Adrenal gland (tissue), 12 donors: ENCODE measurements around the gene SSC5D. TPM values are rescaled to one million over a fixed set of nuclear protein-coding genes. Genes with fewer than 3 reads are reported as not detected.

Experiments
- DNase-seq, 7 donors: peaks; one replicate each; pipeline ENCODE4 v3.0.0-alpha.2; 2019 to 2020
- H3K27ac ChIP-seq, 5 donors: fragments of 200-600 bp; sonication (generic) in 4 of 5; 1 replicate in 3 of 5; 2 replicates in 2 of 5; pipeline versions ENCODE4 v1.5.1 to v1.8.0; 2016 to 2020; ENCODE audit warnings: mild to moderate bottlenecking in 1 of 5
- H3K27me3 ChIP-seq: fragments of 200-600 bp; 2 replicates; pipeline ENCODE4 v1.8.0; 2021
- H3K36me3 ChIP-seq, 2 donors: fragments of 200-600 bp; replicated peaks in 1 of 2; 1 replicate in 1 of 2; 2 replicates in 1 of 2; pipeline versions ENCODE4 v1.5.1 to v1.8.0; 2018 to 2022
- H3K4me1 ChIP-seq, 2 donors: fragments of 200-600 bp; replicated peaks in 1 of 2; 1 replicate in 1 of 2; 2 replicates in 1 of 2; pipeline versions ENCODE4 v1.5.1 to v1.8.0; 2018 to 2021
- H3K4me3 ChIP-seq, 4 donors: fragments of 200-600 bp; sonication (generic) in 3 of 4; one replicate each; pipeline ENCODE4 v1.5.1; 2016 to 2018
- H3K9me3 ChIP-seq, 3 donors: fragments of 200-600 bp; sonication (generic) in 1 of 3; replicated peaks in 1 of 3; 1 replicate in 2 of 3; 2 replicates in 1 of 3; pipeline versions ENCODE4 v1.5.1 to v1.8.0; 2016 to 2021
- POLR2A ChIP-seq, 2 donors: fragments of 450-650 bp; IDR thresholded peaks; one replicate each; pipeline ENCODE4 v1.6.1; 2017; ENCODE audit warnings: antibody characterized with exemption in 2 of 2, mild to moderate bottlenecking in 2 of 2, moderate library complexity in 1 of 2
- WGBS, 4 donors: extraction: QIAGEN DNeasy Blood & Tissue Kit in 2 of 4; methylation state at CpG; one replicate each; pipeline versions ENCODE4 v1.1.5 to v1.1.7; 2013 to 2017; 5-methylcytosine and 5-hydroxymethylcytosine counted together
- intact Hi-C, 2 donors: fragments of 100-400 bp; cut with DNase I; formaldehyde crosslinking; loops; one replicate each; pipeline versions ENCODE4 v1.14.1 to v1.15.0; 2022 to 2023
- polyA plus RNA-seq, 3 donors: library from polyadenylated mRNA; stranded (reverse); fragments of 200-250 nt in 2 of 3; fragments of 350-450 nt in 1 of 3; fragmentation: Illumina TruSeq in 1 of 3; extraction: RNeasy Lipid Tissue Mini Kit (QIAGEN cat#74804) in 1 of 3; gene quantifications; one replicate each; pipeline ENCODE4 v1.2.3, GENCODE V29; 2013 to 2014
- total RNA-seq, 9 donors: library from RNA; depleted of rRNA in 4 of 9; stranded (reverse); fragments of >200 nt in 4 of 9; fragments of 120-200 nt in 1 of 9; fragmentation: NEBNext Ultra II Directional in 1 of 9; extraction: Animal tissue kit (Norgen Biotek cat#: 25700) in 1 of 9; gene quantifications; one replicate each; pipeline versions ENCODE4 v1.1.0 to v1.2.4, GENCODE V29; 2013 to 2023
- TF ChIP-seq, protein P1 (sequence below), 6 experiments: fragments of 450-650 bp in 4 of 6; fragments of 200-600 bp in 2 of 6; sonication (generic) in 1 of 6; IDR thresholded peaks; 1 replicate in 5 of 6; 2 replicates in 1 of 6; pipeline versions ENCODE4 v1.5.1 to v1.8.0; 2016 to 2021; ENCODE audit warnings: antibody characterized with exemption in 6 of 6, mild to moderate bottlenecking in 2 of 6, moderate library complexity in 1 of 6
- donor health status: healthy with polysubstance abuse.
- donor health status: Bipolar disorder and iron deficiency.
- donor health status: DM: yes; HTN: yes; CAD: no.
- donor health status: DM: no; HTN: no; CAD: no.
- donor health status: DM: no; HTN: no; CAD: no.
- donor health status: DM: yes; HTN: yes; CAD: no.

The SSC5D gene
- total and polyA plus RNA-seq, 12 donors = 0.33 to 10.0 (median 4.4) TPM

DNA sequence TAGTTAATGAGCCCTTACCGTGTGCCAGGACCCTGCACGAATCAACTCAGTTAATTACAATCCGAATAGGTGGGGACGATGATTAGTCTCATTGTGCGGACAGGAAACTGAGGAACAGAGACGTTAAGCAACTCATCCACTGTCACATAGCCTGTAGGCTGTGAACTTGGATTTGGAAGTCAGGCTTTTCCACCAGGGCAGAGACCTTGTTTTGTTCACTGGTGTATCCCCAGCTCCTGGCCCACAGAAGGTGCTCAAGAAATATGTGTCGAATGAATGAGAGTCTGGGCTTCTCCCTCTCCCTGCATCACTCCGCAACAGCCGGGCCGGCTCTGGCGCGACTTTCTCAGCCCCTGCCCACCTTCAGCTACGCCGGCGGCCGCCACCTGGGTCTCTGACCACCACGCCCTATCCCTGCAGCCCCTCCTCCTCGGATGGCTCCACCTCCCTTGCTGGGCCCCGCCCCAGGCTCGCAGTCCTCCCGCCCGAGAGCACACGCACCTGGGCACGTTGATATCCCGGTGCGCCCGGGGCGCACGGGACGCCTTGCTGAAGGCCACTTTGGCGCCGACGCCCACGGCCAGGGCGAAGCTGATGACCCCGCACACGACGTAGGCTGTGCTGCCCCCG lies 46.4 kb upstream of the SSC5D start:
- Histone ChIP-seq H3K27me3 (peaks cover 55% of the 10 kb centered on the region), H3K4me3 (no peak overlapping the region), H3K27ac (no peak overlapping the region), H3K4me1 (no peaks in the 10 kb centered on the region), H3K9me3 (no peaks in the 10 kb centered on the region), H3K36me3 (no peaks in the 10 kb centered on the region)
- no peak for DNase-seq
- intact Hi-C loops = no loop called here
- WGBS, 4 donors = 3 to 6% (median 5%) methylated on average over 7 to 39 of the region's 39 CpGs
- TF ChIP-seq, protein P1, sequence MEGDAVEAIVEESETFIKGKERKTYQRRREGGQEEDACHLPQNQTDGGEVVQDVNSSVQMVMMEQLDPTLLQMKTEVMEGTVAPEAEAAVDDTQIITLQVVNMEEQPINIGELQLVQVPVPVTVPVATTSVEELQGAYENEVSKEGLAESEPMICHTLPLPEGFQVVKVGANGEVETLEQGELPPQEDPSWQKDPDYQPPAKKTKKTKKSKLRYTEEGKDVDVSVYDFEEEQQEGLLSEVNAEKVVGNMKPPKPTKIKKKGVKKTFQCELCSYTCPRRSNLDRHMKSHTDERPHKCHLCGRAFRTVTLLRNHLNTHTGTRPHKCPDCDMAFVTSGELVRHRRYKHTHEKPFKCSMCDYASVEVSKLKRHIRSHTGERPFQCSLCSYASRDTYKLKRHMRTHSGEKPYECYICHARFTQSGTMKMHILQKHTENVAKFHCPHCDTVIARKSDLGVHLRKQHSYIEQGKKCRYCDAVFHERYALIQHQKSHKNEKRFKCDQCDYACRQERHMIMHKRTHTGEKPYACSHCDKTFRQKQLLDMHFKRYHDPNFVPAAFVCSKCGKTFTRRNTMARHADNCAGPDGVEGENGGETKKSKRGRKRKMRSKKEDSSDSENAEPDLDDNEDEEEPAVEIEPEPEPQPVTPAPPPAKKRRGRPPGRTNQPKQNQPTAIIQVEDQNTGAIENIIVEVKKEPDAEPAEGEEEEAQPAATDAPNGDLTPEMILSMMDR (IDR thresholded peaks at IDR 0.05) = no peak
- TF ChIP-seq POLR2A (IDR thresholded peaks at IDR 0.05) = no peak

DNA sequence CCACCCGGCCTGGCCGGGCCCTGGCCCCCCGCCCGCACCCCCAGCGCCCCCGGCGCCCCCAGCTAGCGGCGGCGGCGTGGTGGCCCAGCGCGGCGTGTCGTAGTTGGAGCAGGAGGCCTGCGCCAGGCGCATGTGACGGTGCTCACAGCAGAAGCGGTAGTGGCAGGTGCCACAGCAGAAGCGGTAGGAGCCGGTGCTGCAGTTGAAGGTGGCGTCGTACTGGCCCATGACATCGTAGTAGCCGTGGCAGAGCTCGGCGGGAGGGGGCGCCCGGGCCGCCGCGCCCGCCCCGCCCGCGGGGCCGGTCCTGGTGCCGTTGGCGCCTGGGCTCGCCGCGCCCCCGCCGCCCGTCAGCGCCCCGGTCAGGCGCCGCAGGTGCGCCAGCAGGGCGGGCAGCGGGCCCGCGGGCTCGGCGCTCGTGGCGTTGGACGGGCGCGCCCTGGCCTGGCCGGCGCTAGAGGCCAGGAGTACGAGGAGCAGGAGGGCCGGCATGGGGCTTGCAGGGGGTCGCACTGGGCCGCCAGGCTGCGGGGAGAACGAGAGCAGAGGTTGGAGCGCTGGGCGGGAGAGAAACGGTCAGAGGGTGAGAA lies 45.8 kb upstream of the SSC5D start:
- Histone ChIP-seq H3K27me3 (peaks cover 55% of the 10 kb centered on the region), H3K36me3 (no peaks in the 10 kb centered on the region), H3K9me3 (no peaks in the 10 kb centered on the region), H3K4me1 (no peaks in the 10 kb centered on the region), H3K27ac (no peak overlapping the region), H3K4me3 (no peak overlapping the region)
- TF ChIP-seq POLR2A (IDR thresholded peaks at IDR 0.05) = no peak
- TF ChIP-seq, protein P1 (IDR thresholded peaks at IDR 0.05) = no peak
- 0 to 3% (median 2%) methylated on average over 13 to 61 of the region's 72 CpGs for WGBS, 4 donors
- intact Hi-C loops = no loop called here
- no peak for DNase-seq

- H3K27me3 ChIP-seq = peaks cover 55% of the 10 kb centered on the region
- H3K4me1 ChIP-seq = no peaks in the 10 kb centered on the region
Measured at GRCh38 chr19:55443045-55443823, 45.0 kb upstream of the SSC5D start, which contains the start of gene SHISA7. TSS of gene SHISA7 (minus strand) at chr19:55443300. CDS start at chr19:55442863, 437 bp downstream.

More at GRCh38 chr19:55443045-55443823, 45.0 kb upstream of the SSC5D start, which contains the start of gene SHISA7:
- Histone ChIP-seq H3K4me3 (no peak within 1 kb of the TSS), H3K36me3 (no peaks in the 10 kb centered on the region), H3K27ac (no peak within 1 kb of the TSS), H3K9me3 (no peaks in the 10 kb centered on the region)
- no peak for TF ChIP-seq POLR2A (IDR thresholded peaks at IDR 0.05)
- TF ChIP-seq, protein P1 (IDR thresholded peaks at IDR 0.05) = no peak
- intact Hi-C loops = no loop called here
- no peak for DNase-seq
- 1 to 2% (median 2%) methylated on average over 42 to 43 of the region's 43 CpGs for WGBS, 4 donors
